GM12878 (cell line): ENCODE data around the gene FBXL7.

Experiments
- BRCA1 ChIP-seq: IDR thresholded peaks from 2 replicates; pipeline ENCODE4 v1.6.1; 2011; ENCODE audit warnings: low read depth, low read length, improper control_type of control experiment
- CTCF ChIP-seq, 3 experiments: IDR thresholded peaks in 2 of 3; conservative IDR thresholded peaks in 1 of 3; 2 replicates each; pipeline ENCODE4 v1.5.1; 2011; ENCODE audit warnings: low read depth in 3 of 3, low read length in 3 of 3, mild to moderate bottlenecking in 3 of 3, control low read depth in 2 of 3, moderate library complexity in 2 of 3, inconsistent platforms in 1 of 3, mixed read lengths in 1 of 3; ENCODE audit not compliant: control insufficient read depth in 2 of 3, insufficient read depth in 1 of 3; ENCODE audit errors: extremely low read depth in 1 of 3
- EED ChIP-seq: sonication (generic); IDR thresholded peaks from 2 replicates; pipeline ENCODE4 v1.6.1; 2016; ENCODE audit warnings: antibody characterized with exemption, low read depth
- EP300 ChIP-seq, 2 experiments: fragments of 150-350 bp in 1 of 2; IDR thresholded peaks; 2 replicates each; pipeline ENCODE4 v1.6.1; 2011 to 2012; ENCODE audit warnings: low read depth in 2 of 2, low read length in 2 of 2, borderline replicate concordance in 1 of 2, improper control_type of control experiment in 1 of 2, inconsistent platforms in 1 of 2; ENCODE audit not compliant: control insufficient read depth in 1 of 2
- ESRRA ChIP-seq: IDR thresholded peaks from 2 replicates; pipeline ENCODE4 v1.6.1; 2012; ENCODE audit warnings: mild to moderate bottlenecking, low read length, improper control_type of control experiment
- KAT2A ChIP-seq: conservative IDR thresholded peaks from 2 replicates; pipeline ENCODE4 v1.6.1; 2011; ENCODE audit warnings: low read depth, low read length; ENCODE audit not compliant: control insufficient read depth
- MTA3 ChIP-seq: IDR thresholded peaks from 2 replicates; pipeline ENCODE4 v1.6.1; 2012; ENCODE audit warnings: low read length, inconsistent platforms, borderline replicate concordance
- NBN ChIP-seq: fragments of 450-650 bp; IDR thresholded peaks from 2 replicates; pipeline ENCODE4 v1.6.1; 2016
- NFIC ChIP-seq: IDR thresholded peaks from 2 replicates; pipeline ENCODE4 v1.6.1; 2012; ENCODE audit warnings: low read depth, mild to moderate bottlenecking, inconsistent platforms, low read length, moderate library complexity
- SRF ChIP-seq, 2 experiments: IDR thresholded peaks; 2 replicates each; pipeline ENCODE4 v1.6.1; 2011; ENCODE audit warnings: low read depth in 2 of 2, low read length in 2 of 2, mild to moderate bottlenecking in 1 of 2, moderate library complexity in 1 of 2
- SUPT20H ChIP-seq: IDR thresholded peaks from 2 replicates; pipeline ENCODE4 v1.6.1; 2011; ENCODE audit warnings: low read depth, mild to moderate bottlenecking, low read length, moderate library complexity, borderline replicate concordance; ENCODE audit not compliant: control insufficient read depth
- USF2 ChIP-seq: IDR thresholded peaks from 2 replicates; pipeline ENCODE4 v1.6.1; 2011; ENCODE audit warnings: low read depth, low read length, improper control_type of control experiment, borderline replicate concordance
- ZNF217 ChIP-seq: fragments of 450-650 bp; IDR thresholded peaks from 2 replicates; pipeline ENCODE4 v1.6.1; 2017; ENCODE audit warnings: antibody characterized with exemption, mild to moderate bottlenecking
- TF ChIP-seq, protein P1 (sequence below): fragments of 450-650 bp; IDR thresholded peaks from 2 replicates; pipeline ENCODE4 v1.6.1; 2017; ENCODE audit warnings: antibody characterized with exemption, mild to moderate bottlenecking, moderate library complexity

DNA sequence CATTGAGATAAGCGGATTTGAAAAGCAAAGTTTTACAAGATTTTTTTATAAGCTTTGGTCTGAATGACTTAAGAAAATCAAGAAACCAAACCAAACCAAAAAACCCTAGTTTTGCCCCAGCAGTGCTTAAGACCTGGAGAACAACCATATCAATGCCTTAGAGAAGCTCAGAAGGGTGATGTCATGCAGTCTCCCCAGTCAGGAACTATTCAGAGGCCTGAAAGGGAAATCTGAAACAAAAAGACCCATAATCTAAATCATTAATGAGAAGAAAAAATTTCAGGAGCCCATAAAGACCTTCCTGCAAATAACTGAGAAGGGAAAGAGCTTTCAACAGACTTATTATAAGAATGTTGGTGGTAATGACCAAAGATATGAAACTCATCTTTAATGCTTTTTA is 399.5 kb downstream of the FBXL7 start:
- TF ChIP-seq, protein P1, sequence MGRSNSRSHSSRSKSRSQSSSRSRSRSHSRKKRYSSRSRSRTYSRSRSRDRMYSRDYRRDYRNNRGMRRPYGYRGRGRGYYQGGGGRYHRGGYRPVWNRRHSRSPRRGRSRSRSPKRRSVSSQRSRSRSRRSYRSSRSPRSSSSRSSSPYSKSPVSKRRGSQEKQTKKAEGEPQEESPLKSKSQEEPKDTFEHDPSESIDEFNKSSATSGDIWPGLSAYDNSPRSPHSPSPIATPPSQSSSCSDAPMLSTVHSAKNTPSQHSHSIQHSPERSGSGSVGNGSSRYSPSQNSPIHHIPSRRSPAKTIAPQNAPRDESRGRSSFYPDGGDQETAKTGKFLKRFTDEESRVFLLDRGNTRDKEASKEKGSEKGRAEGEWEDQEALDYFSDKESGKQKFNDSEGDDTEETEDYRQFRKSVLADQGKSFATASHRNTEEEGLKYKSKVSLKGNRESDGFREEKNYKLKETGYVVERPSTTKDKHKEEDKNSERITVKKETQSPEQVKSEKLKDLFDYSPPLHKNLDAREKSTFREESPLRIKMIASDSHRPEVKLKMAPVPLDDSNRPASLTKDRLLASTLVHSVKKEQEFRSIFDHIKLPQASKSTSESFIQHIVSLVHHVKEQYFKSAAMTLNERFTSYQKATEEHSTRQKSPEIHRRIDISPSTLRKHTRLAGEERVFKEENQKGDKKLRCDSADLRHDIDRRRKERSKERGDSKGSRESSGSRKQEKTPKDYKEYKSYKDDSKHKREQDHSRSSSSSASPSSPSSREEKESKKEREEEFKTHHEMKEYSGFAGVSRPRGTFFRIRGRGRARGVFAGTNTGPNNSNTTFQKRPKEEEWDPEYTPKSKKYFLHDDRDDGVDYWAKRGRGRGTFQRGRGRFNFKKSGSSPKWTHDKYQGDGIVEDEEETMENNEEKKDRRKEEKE, result no peak
- TF ChIP-seq ESRRA, result no peak
- no peak for TF ChIP-seq BRCA1
- no peak for TF ChIP-seq CTCF (IDR thresholded peaks at IDR 0.05 in 2 of 3, conservative IDR thresholded peaks at IDR 0.05 in 1 of 3; ENCODE audit: control insufficient read depth in 2 of 3, extremely low read depth in 1 of 3, insufficient read depth in 1 of 3, low read depth in 3 of 3, low read length in 3 of 3)
- no peak for TF ChIP-seq EP300 (IDR thresholded peaks at IDR 0.05; ENCODE audit: borderline replicate concordance in 1 of 2, control insufficient read depth in 1 of 2, low read depth in 2 of 2, low read length in 2 of 2)
- TF ChIP-seq ZNF217, result no peak
- no peak for TF ChIP-seq SUPT20H
- TF ChIP-seq MTA3, result no peak
- TF ChIP-seq USF2, result no peak
- TF ChIP-seq NBN, result no peak
- no peak for TF ChIP-seq NFIC
- no peak for TF ChIP-seq EED
- TF ChIP-seq KAT2A, result no peak
- no peak for TF ChIP-seq SRF (IDR thresholded peaks at IDR 0.05; ENCODE audit: low read depth in 2 of 2, low read length in 2 of 2)
